GM08714 (cell line): ENCODE results near the gene PFDN5.

Experiments
- H3K4me3 ChIP-seq: fragments of 200-500 bp; sonication (Bioruptor generic); 2 replicates; pipeline ENCODE4 v1.5.1; 2014; ENCODE audit warnings: mild to moderate bottlenecking, low read length, inconsistent platforms
- ZNF274 ChIP-seq: IDR thresholded peaks from 2 replicates; pipeline ENCODE4 v1.6.1; 2012; ENCODE audit warnings: mild to moderate bottlenecking, low read depth, low read length

PFDN5 gene

DNA sequence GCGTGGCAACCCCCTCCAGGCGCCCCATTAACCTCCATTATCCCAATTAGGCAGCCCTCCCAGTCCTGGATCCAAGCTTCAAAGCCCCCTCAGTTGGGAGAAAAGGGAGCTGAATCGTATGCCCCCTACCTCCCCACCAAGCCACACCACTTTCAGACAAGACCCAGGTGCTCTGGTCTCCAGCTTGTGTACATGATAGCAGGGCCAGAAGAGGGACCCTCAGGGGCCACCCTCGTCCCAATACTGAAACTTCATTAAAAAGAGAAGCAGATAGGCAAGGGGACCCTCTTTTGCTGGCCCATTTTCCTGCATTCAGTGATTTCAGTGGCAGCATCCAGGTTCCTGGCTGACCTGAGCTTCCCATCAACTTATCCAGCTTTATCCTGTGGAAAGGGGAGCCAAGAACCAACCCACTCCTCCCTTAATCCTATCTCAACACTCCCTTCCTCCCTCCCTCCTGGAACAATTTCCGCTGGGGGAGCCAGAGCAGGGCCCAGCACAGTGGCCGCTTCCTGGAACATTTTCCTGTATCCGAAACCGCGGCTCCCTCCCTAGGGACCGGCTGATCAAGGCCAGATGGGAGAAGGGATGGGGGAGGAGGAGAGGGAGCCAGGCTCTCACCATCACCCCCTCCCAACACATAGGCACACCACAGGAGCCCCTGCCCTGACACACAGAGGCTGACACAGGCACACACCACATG, 50.3 kb downstream of the PFDN5 start:
- TF ChIP-seq ZNF274 = no peak
- no peak overlapping the region; the same call in 1 of the 2 replicates for H3K4me3 ChIP-seq

DNA sequence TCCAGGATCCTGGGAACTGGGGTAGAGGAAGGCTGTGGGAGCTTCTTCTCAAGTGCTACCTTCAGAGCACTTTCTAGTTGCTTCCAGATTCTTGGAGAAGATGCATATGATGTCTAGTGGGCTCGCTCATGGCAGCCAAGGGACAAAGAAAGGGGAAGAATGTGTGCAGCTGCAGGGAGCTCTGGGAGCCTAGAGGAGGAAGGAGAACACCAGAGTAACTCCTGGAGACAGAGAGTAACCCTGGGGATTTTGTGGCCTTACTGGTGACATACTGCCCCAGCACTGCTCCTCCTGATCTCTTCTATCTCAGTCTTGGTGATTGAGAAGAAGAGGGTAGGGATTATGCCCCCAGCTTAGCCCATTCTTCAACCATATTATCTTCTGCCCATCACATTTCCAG, 51.1 kb downstream of the PFDN5 start:
- H3K4me3 ChIP-seq = no peak overlapping the region
- no peak for TF ChIP-seq ZNF274

DNA sequence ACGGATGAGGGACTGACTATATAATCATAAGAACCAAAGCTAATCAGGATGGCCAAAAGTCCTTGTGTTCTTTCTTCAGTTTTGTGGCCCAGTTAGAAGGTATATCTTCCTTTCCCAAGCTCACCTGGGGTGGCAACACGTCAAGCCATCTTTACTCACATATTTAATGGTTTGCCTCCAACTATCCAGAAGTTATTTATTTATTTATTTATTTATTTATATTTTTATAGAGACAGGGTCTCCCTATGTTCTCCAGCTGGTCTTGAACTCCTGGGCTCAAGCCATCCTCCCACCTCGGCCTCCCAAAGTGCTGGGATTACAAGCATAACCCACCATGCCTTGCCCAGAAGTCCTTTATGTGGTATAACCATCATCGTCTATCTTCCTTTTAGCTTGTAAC, 52.6 kb downstream of the PFDN5 start:
- no peak for TF ChIP-seq ZNF274

More for the DNA sequence above, 52.6 kb downstream of the PFDN5 start:
- H3K4me3 ChIP-seq = no peak overlapping the region
